ENCODE data around the gene SETD1B.

The SETD1B gene

GRCh38 chr12:121799842-121800693, 3.7 kb upstream of the SETD1B start:
- H3K27me3 ChIP-seq, result no peaks in the 10 kb centered on the region
- H3K4me1 ChIP-seq (ENCODE audit: control insufficient read depth in 1 of 2, insufficient read depth in 1 of 2, low read depth in 1 of 2, low read length in 1 of 2), result peaks cover 49 to 50% of the 10 kb centered on the region in 2 experiments
- H3K4me3 ChIP-seq (ENCODE audit: low read depth in 1 of 2, low read length in 1 of 2), result peak overlapping the region; percentile 84 to 96
- TF ChIP-seq CTCF (IDR thresholded peaks at IDR 0.05), result peak; percentile 26
- peak overlapping the region; percentile 100 for H3K27ac ChIP-seq
- peaks cover 31% of the 10 kb centered on the region for H3K36me3 ChIP-seq
- no peaks in the 10 kb centered on the region for H3K9me3 ChIP-seq

GRCh38 chr12:121800694-121801594, 2.9 kb upstream of the SETD1B start:
- Histone ChIP-seq H3K27ac (peak overlapping the region; percentile 100), H3K27me3 (no peaks in the 10 kb centered on the region), H3K36me3 (peaks cover 26% of the 10 kb centered on the region), H3K4me3 (ENCODE audit: low read depth in 1 of 2, low read length in 1 of 2) (peak overlapping the region; percentile 84 to 95), H3K9me3 (no peaks in the 10 kb centered on the region), H3K4me1 (ENCODE audit: control insufficient read depth in 1 of 2, insufficient read depth in 1 of 2, low read depth in 1 of 2, low read length in 1 of 2) (peaks cover 45 to 51% of the 10 kb centered on the region in 2 experiments)
- no peak for TF ChIP-seq CTCF (IDR thresholded peaks at IDR 0.05)

- peak overlapping the region; percentile 84 to 95 for H3K4me3 ChIP-seq (ENCODE audit: low read depth in 1 of 2, low read length in 1 of 2)
- no peaks in the 10 kb centered on the region for H3K9me3 ChIP-seq
- peak overlapping the region; percentile 100 for H3K27ac ChIP-seq
- peaks cover 22% of the 10 kb centered on the region for H3K36me3 ChIP-seq
- no peak for TF ChIP-seq CTCF (IDR thresholded peaks at IDR 0.05)
- H3K27me3 ChIP-seq, result no peaks in the 10 kb centered on the region
- H3K4me1 ChIP-seq (ENCODE audit: control insufficient read depth in 1 of 2, insufficient read depth in 1 of 2, low read depth in 1 of 2, low read length in 1 of 2), result peaks cover 53 to 57% of the 10 kb centered on the region in 2 experiments
These were observed 2.0 kb upstream of the SETD1B start for GRCh38 chr12:121801595-121802484.

GRCh38 chr12:121802485-121802842, 1.3 kb upstream of the SETD1B start:
- no peak for TF ChIP-seq CTCF (IDR thresholded peaks at IDR 0.05)
- peak overlapping the region; percentile 100 for H3K27ac ChIP-seq
- peak overlapping the region; percentile 84 to 95 for H3K4me3 ChIP-seq (ENCODE audit: low read depth in 1 of 2, low read length in 1 of 2)
- no peaks in the 10 kb centered on the region for H3K27me3 ChIP-seq
- peaks cover 55 to 62% of the 10 kb centered on the region in 2 experiments for H3K4me1 ChIP-seq (ENCODE audit: control insufficient read depth in 1 of 2, insufficient read depth in 1 of 2, low read depth in 1 of 2, low read length in 1 of 2)
- peaks cover 16% of the 10 kb centered on the region for H3K36me3 ChIP-seq
- H3K9me3 ChIP-seq, result no peaks in the 10 kb centered on the region

Measured in neutrophil (primary cell).